ENCODE measurements around the gene KCTD17. TPM values are rescaled to one million over a fixed set of nuclear protein-coding genes. Genes with fewer than 3 reads are reported as not detected.

KCTD17 gene
- total and polyA plus RNA-seq, 2 of the 4 experiments (the other 2 are of a cell fraction) = 28.3 to 37.3 TPM

DNA sequence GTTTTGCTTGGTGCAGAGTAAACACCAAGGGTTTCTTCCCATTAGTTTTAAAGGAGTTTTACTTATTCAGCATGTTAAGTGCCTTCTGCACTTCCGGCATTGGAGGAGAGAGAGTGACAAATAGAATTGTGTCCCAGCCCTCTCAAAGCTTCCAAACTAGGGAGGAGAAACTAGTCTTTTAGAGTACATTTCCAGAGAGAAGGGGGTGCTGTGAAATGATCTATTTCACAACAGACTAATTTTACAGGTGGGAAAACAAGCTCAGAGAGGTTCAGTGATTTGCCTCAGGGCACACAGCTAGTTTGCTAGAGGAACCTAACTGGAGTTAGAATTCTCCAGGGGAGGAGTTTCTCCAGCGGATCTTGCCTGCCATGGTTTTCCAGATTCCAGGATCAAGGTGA lies 19.4 kb upstream of the KCTD17 start:
- peaks cover 21% of the 10 kb centered on the region for H3K36me3 ChIP-seq (ENCODE audit: control insufficient read depth, insufficient read depth, low read length)
- no peak overlapping the region for H4K5ac ChIP-seq (ENCODE audit: low read depth, low read length)
- no peak overlapping the region for H3K4me3 ChIP-seq (ENCODE audit: insufficient read depth, low read depth, low read length)
- H4K20me1 ChIP-seq (ENCODE audit: insufficient read depth, low read length) = no peaks in the 10 kb centered on the region
- TF ChIP-seq CEBPB (IDR thresholded peaks at IDR 0.05; ENCODE audit: low read depth, low read length) (no peak), POLR2A (IDR thresholded peaks at IDR 0.05; ENCODE audit: low read depth, low read length) (no peak), MXI1 (IDR thresholded peaks at IDR 0.05; ENCODE audit: borderline replicate concordance, low read depth, low read length) (no peak), CHD1 (IDR thresholded peaks at IDR 0.05; ENCODE audit: low read depth, low read length) (no peak), SMC3 (IDR thresholded peaks at IDR 0.05; ENCODE audit: low read depth, low read length) (no peak), RFX5 (IDR thresholded peaks at IDR 0.05; ENCODE audit: low read depth, low read length) (no peak), RCOR1 (IDR thresholded peaks at IDR 0.05; ENCODE audit: insufficient replicate concordance, low read length) (no peak), MAFK (IDR thresholded peaks at IDR 0.05; ENCODE audit: low read depth, low read length) (no peak)
- TF ChIP-seq, protein P1, sequence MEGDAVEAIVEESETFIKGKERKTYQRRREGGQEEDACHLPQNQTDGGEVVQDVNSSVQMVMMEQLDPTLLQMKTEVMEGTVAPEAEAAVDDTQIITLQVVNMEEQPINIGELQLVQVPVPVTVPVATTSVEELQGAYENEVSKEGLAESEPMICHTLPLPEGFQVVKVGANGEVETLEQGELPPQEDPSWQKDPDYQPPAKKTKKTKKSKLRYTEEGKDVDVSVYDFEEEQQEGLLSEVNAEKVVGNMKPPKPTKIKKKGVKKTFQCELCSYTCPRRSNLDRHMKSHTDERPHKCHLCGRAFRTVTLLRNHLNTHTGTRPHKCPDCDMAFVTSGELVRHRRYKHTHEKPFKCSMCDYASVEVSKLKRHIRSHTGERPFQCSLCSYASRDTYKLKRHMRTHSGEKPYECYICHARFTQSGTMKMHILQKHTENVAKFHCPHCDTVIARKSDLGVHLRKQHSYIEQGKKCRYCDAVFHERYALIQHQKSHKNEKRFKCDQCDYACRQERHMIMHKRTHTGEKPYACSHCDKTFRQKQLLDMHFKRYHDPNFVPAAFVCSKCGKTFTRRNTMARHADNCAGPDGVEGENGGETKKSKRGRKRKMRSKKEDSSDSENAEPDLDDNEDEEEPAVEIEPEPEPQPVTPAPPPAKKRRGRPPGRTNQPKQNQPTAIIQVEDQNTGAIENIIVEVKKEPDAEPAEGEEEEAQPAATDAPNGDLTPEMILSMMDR (conservative IDR thresholded peaks at IDR 0.05; ENCODE audit: low read depth, low read length) = no peak
- H3K27ac ChIP-seq (ENCODE audit: insufficient read depth, low read length) = no peak overlapping the region
- H3K4me2 ChIP-seq (ENCODE audit: low read depth, low read length) = no peak overlapping the region
- no peak overlapping the region for H4K8ac ChIP-seq (ENCODE audit: low read depth in 2 of 2, low read length in 2 of 2)
- POLR2A ChIA-PET (ENCODE audit: unreplicated experiment) = interaction anchor here (1.2 kb wide), 1 partner anchor 12 kb away, joined by 4 read pairs; no protein-coding TSS in a partner anchor
- intact Hi-C loops (cut with micrococcal nuclease) (no loop called here), dilution Hi-C loops (cut with HindIII; ENCODE audit: low sequenced_read_pairs, unreplicated experiment) (no loop called here), in situ Hi-C loops (cut with MboI; ENCODE audit: low sequenced_read_pairs) (no loop called here)
- H2BK5ac ChIP-seq (ENCODE audit: low read depth, low read length, poor library complexity, severe bottlenecking) = no peak overlapping the region
- ATAC-seq (ENCODE audit: low read depth) (no peak), DNase-seq (no peak)
- no peak overlapping the region for H3K9ac ChIP-seq (ENCODE audit: low read depth, low read length)
- no peak overlapping the region for H2BK15ac ChIP-seq (ENCODE audit: low read depth, low read length)
- H2BK120ac ChIP-seq (ENCODE audit: low read depth, low read length) = no peak overlapping the region
- no TSS peak for BruUV-seq (replicated peaks)
- CTCF ChIA-PET = no interaction called here
- WGBS, 2 experiments (ENCODE audit: extremely low coverage in 2 of 2, insufficient read length in 1 of 2) = no CpG with 5 or more reads among the region's 2 CpGs
- no peak overlapping the region for H3K14ac ChIP-seq (replicated peaks; ENCODE audit: low read depth, low read length)
- no peak overlapping the region for H2AFZ ChIP-seq (replicated peaks; ENCODE audit: low read length, poor library complexity)
- H3K18ac ChIP-seq (ENCODE audit: low read depth, low read length) = no peak overlapping the region
- no peak overlapping the region for H3K23ac ChIP-seq (ENCODE audit: low read depth, low read length)
- no peak overlapping the region for H4K91ac ChIP-seq (ENCODE audit: insufficient read depth, low read depth, low read length)
- no peak overlapping the region for H2AK5ac ChIP-seq (ENCODE audit: low read depth, low read length)
- H2BK20ac ChIP-seq (ENCODE audit: low read depth, low read length) = no peak overlapping the region
- H3K4me1 ChIP-seq (ENCODE audit: control insufficient read depth, insufficient read depth, low read length) = no peaks in the 10 kb centered on the region; the same call in 1 of the 2 replicates
- H3K27me3 ChIP-seq (ENCODE audit: control insufficient read depth, insufficient read depth, low read length) = peaks cover 7% of the 10 kb centered on the region
- no peaks in the 10 kb centered on the region for H3K9me3 ChIP-seq (ENCODE audit: control insufficient read depth, insufficient read depth, low read length)
- no peaks in the 10 kb centered on the region; a peak in 1 of 4 replicates for H3K79me1 ChIP-seq (ENCODE audit: low read depth in 1 of 2, low read length in 2 of 2)
- no peaks in the 10 kb centered on the region for H3K9me1 ChIP-seq (ENCODE audit: insufficient read depth, low read length)
- H3K4ac ChIP-seq (ENCODE audit: low read depth, low read length) = no peak overlapping the region
- H2AK9ac ChIP-seq (replicated peaks; ENCODE audit: low read depth, low read length, poor library complexity) = no peak overlapping the region
- no peak overlapping the region for H3K56ac ChIP-seq (ENCODE audit: extremely low read depth, insufficient read depth, low read length)

Data from IMR-90 (cell line).